OCI-LY7 (cell line): Measurements from ENCODE around the gene PURB.

Experiments
- CTCF ChIP-seq: fragments of 200-600 bp; sonication (generic); conservative IDR thresholded peaks from 2 replicates; pipeline ENCODE4 v1.5.1; 2014; ENCODE audit warnings: mild to moderate bottlenecking, antibody characterized with exemption, low read length, moderate library complexity, mixed read lengths
- EZH2phosphoT487 ChIP-seq: fragments of 200-600 bp; sonication (generic); IDR thresholded peaks from 2 replicates; pipeline ENCODE4 v1.6.1; 2018; ENCODE audit warnings: low read depth, borderline replicate concordance, mild to moderate bottlenecking, mixed run types, antibody characterized with exemption, low read length, moderate library complexity, mixed read lengths

GRCh38 chr7:44849259-44849884 lies 36.0 kb downstream of the PURB start:
- TF ChIP-seq CTCF = no peak
- TF ChIP-seq EZH2phosphoT487 = no peak
